Measurements from ENCODE around the gene ABHD1.
A peak's percentile ranks its signal among the peaks of the same experiment; 100 is the strongest.

The ABHD1 gene

GRCh38 chr2:27095745-27096651 is 27.6 kb upstream of the ABHD1 start:
- peak overlapping the region; percentile 23 for H3K4me3 ChIP-seq (ENCODE audit: low read depth, low read length)
- ChIA-PET CTCF (interaction anchor here (1.0 to 11.8 kb wide), 18 partner anchors 8 to 206 kb away, joined by 3 to 217 read pairs (median 6); partner anchors contain the start of genes DNAJC5G, KHK, OST4 and TRIM54), POLR2A (no interaction called here)
- TF ChIP-seq CTCF (IDR thresholded peaks at IDR 0.05; ENCODE audit: insufficient read depth, low read length, missing control alignments): no peak
- no peak for DNase-seq (ENCODE audit: low read depth, low spot score)

- TF ChIP-seq CTCF (IDR thresholded peaks at IDR 0.05; ENCODE audit: insufficient read depth, low read length, missing control alignments): no peak
- no peak overlapping the region for H3K4me3 ChIP-seq (ENCODE audit: low read depth, low read length)
- POLR2A ChIA-PET: no interaction called here
- no peak for DNase-seq (ENCODE audit: low read depth, low spot score)
- CTCF ChIA-PET: interaction anchor here (1.0 to 11.8 kb wide), 25 partner anchors 9 to 206 kb away, joined by 3 to 217 read pairs (median 7); partner anchors contain the start of genes CAD, DNAJC5G, KHK and OST4
Observed at GRCh38 chr2:27096748-27097297, 26.8 kb upstream of the ABHD1 start.

GRCh38 chr2:27097341-27097740 is 26.3 kb upstream of the ABHD1 start:
- CTCF ChIA-PET: interaction anchor here (1.0 to 11.8 kb wide), 21 partner anchors 8 to 205 kb away, joined by 3 to 217 read pairs (median 11); partner anchors contain the start of genes CAD, DNAJC5G, KHK and TRIM54
- no peak for DNase-seq (ENCODE audit: low read depth, low spot score)
- no peak for TF ChIP-seq CTCF (IDR thresholded peaks at IDR 0.05; ENCODE audit: insufficient read depth, low read length, missing control alignments)
- no peak overlapping the region for H3K4me3 ChIP-seq (ENCODE audit: low read depth, low read length)
- POLR2A ChIA-PET: no interaction called here

- ChIA-PET CTCF (interaction anchor here (0.7 to 11.8 kb wide), 27 partner anchors 9 to 253 kb away, joined by 3 to 217 read pairs (median 5); partner anchors contain the start of genes ABHD1, CAD, DNAJC5G and TRIM54), POLR2A (no interaction called here)
- no peak for DNase-seq (ENCODE audit: low read depth, low spot score)
- no peak for TF ChIP-seq CTCF (IDR thresholded peaks at IDR 0.05; ENCODE audit: insufficient read depth, low read length, missing control alignments)
- H3K4me3 ChIP-seq (ENCODE audit: low read depth, low read length): no peak overlapping the region
Observed at GRCh38 chr2:27099334-27099955, 24.2 kb upstream of the ABHD1 start.

- no peak overlapping the region for H3K4me3 ChIP-seq (ENCODE audit: low read depth, low read length)
- DNase-seq (ENCODE audit: low read depth, low spot score): no peak
- TF ChIP-seq CTCF (IDR thresholded peaks at IDR 0.05; ENCODE audit: insufficient read depth, low read length, missing control alignments): no peak
- ChIA-PET POLR2A (no interaction called here), CTCF (interaction anchor here (0.6 to 11.8 kb wide), 18 partner anchors 11 to 212 kb away, joined by 3 to 217 read pairs (median 8); partner anchors contain the start of genes ABHD1, CAD, DNAJC5G and TRIM54)
Observed at GRCh38 chr2:27100036-27100435, 23.6 kb upstream of the ABHD1 start.

All from AG04449 (cell line).